ENCODE results near the gene HEATR9.
"Not testable (repeated sequence)": the region's sequence is repeated elsewhere in the genome, so short reads cannot be mapped to it uniquely, and the experiment has no call there.

The HEATR9 gene

GRCh38 chr17:35868737-35869136, at the start of gene HEATR9:
HEATR9 (minus strand) TSS chr17:35868891; CDS start chr17:35868742, 149 bp downstream.
- no peak for DNase-seq

GRCh38 chr17:35917519-35918213, 49.0 kb upstream of the HEATR9 start:
- no peak for DNase-seq

- no peak for DNase-seq
Observed at GRCh38 chr17:35915153-35915964, 46.7 kb upstream of the HEATR9 start.

- DNase-seq, result no peak
Observed at GRCh38 chr17:35914354-35914753, 45.7 kb upstream of the HEATR9 start.

DNA sequence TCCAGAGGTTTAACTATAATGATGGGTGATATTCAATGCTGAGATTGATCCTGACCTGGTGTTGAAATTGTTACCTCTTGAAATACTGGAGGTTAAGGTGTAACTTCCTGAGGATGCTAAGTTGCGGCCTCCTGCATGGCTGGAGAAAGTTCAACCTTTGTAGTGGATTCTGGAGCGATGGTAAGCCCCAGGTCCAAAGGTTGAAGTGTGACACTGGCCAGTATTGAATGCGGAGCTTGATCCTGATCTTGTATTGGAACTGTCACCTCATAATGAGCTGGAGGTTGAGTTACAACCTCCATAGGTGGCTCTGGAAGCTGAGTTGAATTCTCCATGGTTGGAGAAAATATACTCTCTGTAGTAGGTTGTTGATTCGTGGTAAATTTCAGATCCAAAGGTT, 44.9 kb upstream of the HEATR9 start:
- no peak for DNase-seq

DNA sequence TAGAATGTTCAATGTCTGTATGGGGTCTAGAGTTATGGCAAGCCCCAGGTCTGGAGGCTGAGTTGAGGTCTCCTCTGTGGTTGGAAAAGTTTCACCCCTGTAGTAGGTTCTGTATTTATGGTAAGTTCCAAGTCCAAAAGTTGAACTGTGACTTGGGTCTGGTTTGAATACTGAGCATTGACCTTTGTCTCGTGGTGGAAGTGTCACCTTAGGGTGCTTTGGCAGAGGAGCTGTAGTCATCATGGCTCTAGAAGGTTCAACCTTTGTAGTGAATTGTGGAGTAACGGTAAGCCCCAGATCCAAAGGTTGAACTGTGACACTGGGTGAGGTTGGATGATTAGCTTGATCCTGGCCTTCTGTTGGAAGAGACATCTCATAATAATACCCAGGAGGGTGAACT, 44.3 kb upstream of the HEATR9 start:
- no peak for DNase-seq

GRCh38 chr17:35912339-35912912, 43.7 kb upstream of the HEATR9 start:
- no peak for DNase-seq

- no peak for DNase-seq
Observed at GRCh38 chr17:35909408-35909807, 40.7 kb upstream of the HEATR9 start.

DNA sequence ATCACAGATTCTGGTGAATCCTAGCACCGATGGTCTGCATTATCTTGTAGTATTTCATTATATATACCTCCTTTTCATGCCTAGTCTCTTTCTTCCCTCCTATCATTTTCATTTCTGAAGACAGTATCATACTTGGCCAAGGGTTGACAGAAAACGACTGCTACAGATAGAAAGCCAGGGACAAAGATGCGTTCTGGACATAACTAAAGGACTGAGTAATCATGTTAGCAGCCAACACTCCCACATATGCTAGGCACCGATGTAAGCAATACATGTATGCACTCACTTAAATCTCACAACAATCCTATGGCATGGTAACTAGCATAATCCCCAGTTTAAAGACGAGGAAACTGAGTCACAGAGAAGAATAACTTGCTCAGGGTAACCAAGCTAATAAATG, 39.0 kb upstream of the HEATR9 start:
- no peak for DNase-seq

DNA sequence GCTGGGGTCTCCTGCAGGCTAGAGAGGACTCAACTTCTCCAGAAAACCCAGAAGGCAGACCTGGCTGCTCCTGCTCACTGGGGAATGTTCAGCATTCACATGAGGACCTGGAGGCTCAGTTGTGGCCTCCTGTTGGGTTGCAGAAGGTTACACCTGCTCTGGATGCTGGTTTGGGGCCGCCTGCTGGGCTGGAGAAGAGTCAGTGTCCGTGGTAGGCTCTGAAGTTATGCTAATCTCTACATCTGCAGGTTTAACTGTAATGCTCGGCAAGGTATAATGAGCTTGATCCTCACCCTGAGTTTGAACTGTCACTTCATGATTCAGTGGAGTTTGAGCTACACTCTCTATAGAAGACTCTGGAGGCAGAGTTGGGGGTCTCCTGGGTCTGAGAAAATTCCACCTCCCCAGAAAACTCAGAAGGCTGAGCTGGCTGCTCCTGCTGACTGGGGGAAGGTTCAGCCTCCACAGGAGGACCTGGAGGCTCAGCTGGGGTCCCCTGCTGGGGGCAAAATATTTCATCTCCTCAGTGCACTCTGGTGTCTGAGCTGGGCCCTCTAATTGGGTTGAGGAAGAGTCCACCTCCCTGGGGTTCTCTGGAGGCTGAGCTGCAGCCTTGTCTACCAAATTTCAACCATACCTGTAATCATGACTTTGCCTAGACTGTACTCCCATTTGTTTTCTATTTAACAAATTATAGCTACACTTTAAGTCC, 38.4 kb upstream of the HEATR9 start:
- DNase-seq, result peak; percentile 21

DNA sequence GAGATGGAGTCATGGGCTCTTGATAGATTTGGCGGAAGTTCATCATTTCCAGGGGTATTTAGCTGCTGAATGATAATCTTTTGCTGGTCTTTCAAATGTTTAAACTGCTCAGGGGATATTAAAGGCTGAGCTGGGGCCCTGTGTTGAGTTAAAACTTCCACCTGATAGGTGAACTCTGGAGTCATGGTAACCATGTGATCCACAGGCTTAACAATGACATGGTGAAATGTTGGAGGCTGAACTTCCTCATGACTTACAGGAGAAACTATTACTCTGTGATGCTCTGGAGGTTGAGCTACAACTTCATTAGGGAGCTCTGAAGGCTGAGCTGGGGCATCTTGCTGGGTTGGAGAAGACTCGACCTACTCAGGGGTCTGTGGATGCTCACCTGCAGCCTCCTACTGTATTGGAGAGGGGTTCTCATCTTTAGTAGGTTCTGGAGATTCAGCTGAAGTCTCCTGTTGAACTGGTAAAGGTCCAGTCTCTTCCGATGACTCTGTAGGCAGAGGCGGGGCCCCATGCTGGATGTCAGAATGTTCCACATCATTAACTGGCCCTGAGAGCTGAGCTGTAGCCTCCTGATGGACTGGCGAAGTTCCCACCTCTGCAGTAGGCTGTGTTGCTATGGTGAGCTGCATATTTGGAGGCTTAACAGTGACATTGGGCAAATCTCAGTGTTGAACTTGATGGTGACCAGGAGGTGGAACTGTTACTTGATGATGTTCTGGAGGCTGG, 37.7 kb upstream of the HEATR9 start:
- DNase-seq, result no peak

GRCh38 chr17:35903451-35903850, 34.8 kb upstream of the HEATR9 start:
- DNase-seq, result no peak

DNA sequence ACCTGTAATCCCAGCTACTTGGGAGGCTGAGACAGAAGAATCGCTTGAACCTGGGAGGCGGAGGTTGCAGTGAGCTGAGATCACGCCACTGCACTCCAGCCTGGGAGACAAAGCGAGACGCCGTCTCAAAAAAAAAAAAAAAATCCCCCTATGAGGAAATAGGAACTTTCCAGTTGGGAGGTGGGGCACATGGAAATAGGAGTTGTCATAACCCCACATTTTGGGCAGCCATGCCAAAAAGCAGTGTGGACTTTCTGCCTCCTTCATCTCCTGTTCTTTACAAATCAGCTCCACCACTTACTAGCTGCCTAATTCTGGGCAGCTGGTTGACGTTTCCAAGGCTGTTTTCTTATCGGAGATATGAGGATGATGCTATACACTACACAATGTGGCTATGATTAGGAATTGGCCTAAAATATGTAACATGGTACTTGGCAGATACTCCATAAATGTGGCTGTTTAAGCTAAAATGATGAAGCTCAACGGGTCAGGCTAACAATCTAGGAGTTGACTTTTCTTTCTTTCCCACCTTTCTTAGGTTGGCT, 33.0 kb upstream of the HEATR9 start:
- no peak for DNase-seq

- DNase-seq, result peak; percentile 48
Observed at GRCh38 chr17:35900708-35901480, 32.2 kb upstream of the HEATR9 start.

GRCh38 chr17:35900280-35900679, 31.6 kb upstream of the HEATR9 start:
- DNase-seq, result peak; percentile 38

- peak; percentile 50 for DNase-seq
Observed at GRCh38 chr17:35898283-35899070, 29.8 kb upstream of the HEATR9 start.

- DNase-seq, result not testable (repeated sequence)
Observed at GRCh38 chr17:35897772-35898171, 29.1 kb upstream of the HEATR9 start.

GRCh38 chr17:35895636-35896587, 27.2 kb upstream of the HEATR9 start:
- peak; percentile 61 for DNase-seq

GRCh38 chr17:35894206-35894605, 25.5 kb upstream of the HEATR9 start:
- no peak for DNase-seq

All from CD4-positive, alpha-beta T cell treated with Interleukin-10 for 1 hour (primary cell).